NCI-H526 treated with DMSO at 0.1 percent for 48 hours (cell line): ENCODE data around the gene TOPAZ1.

ENCODE experiments used
- DNase-seq: peaks from one replicate; lab custom pipeline; 2025; lab: John Stamatoyannopoulos, UW

Gene TOPAZ1

DNA sequence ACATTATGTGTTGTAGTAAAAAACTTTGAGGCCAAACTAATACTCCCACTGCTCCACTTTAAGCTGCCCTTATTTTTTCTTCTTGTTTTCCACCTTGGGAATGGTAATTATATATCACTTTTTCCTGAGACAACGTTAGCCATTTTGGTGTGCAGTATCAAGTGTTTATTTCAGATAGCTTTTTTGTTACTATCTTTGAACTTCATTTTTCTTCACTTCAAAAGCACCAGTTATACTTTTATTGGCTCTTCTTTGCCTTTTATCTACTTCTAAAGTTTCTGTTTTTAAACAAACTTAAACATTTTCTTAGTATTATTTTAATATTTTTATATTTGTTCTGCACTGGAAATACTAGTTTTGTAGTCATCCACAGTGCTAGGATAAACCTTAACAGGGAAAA lies 6.5 kb downstream of the TOPAZ1 start:
- DNase-seq = no peak

- no peak for DNase-seq
Measured at GRCh38 chr3:44252332-44252959, 10.8 kb downstream of the TOPAZ1 start.

DNA sequence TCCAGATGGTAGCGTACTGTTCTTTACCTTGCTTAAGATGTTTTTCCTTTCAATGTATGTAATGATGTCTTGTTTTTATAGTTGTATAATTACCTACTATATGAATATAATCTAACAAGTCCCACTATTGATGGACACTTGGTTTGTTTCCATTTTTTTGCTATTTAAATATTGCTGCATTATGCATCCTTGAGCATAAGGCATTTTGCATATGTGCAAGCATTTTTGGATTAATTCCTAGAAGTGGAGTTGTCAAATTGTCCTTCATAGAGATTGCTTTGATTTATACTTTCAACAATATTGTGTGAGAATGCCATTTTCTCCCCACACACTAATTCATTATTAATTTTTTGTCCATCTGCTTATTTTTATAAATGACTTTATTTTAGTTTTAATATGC lies 17.7 kb downstream of the TOPAZ1 start:
- DNase-seq = no peak

DNA sequence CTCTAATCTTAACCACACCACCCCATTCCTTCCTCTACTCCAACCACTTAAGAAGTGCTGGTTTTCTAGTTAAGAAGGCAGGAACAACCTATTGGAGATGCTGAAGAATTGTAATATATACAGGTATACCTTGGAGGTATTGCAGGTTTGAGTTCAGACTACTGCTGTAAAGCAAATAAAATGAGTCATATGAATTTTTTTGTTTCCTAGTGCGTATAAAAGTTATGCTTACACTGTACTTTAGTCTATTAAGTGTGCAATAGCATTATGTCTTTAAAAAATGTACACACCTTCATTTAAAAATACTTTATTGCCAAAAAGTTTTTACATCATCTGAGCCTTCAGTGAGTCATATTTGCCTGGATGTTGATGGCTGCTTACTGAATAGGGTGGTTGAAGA lies 22.5 kb downstream of the TOPAZ1 start:
- DNase-seq = no peak

DNA sequence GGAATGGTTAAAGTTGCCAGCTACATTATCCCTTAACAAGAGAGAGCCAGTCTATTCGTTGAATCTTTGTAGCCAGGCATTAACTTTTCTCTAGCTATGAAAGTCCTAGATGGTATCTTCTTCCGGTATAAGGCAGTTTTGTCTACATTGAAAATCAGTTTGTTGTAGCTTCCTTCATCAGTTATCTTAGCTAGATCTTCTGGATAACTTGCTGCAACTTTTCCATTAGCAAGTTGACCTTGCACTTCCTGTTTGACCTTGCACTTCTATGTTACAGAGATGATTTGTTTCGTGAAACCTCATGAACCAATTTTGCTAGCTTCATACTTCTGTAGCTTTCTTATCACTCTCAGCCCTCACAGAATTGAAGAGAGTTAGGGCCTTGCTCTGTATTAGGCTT lies 24.1 kb downstream of the TOPAZ1 start:
- DNase-seq = no peak

GRCh38 chr3:44272191-44272590 lies 30.5 kb downstream of the TOPAZ1 start:
- DNase-seq = no peak

DNA sequence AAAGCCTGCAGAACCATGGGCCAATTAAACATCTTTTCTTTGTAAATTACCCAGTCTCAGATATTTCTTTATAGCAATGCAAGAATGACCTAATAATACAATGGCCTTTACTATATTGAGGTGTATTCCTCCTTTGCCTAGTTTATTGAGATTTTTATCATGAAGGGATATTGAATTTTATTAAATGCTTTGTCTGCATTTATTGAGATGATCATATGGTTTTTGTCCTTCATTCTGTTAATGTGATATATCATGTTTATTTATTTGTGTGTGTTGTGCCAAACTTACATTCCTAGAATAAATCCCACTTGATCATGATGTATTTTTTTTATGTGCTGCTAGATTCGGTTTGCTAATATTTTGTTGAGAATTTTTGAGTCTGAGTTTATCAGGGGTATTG lies 36.2 kb downstream of the TOPAZ1 start:
- DNase-seq = no peak

DNA sequence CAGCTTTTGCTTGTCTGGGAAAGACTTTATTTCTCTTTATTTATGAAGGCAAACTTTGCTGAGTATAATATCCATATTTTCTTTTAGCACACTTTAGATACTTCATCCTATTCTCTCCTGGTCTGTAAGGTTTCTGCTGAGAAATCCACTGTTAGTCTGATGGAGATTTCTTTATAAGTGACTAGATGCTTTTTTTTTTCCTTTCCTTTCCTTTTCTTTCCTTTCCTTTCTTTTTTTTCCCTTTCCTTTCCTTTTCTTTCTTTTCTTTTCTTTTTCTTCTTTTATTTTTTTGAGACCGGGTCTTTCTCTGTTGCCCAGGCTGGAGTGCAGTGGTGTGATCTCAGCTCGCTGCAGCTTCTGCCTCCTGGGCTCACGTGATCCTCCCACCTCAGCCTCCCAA lies 38.4 kb downstream of the TOPAZ1 start:
- no peak for DNase-seq

DNA sequence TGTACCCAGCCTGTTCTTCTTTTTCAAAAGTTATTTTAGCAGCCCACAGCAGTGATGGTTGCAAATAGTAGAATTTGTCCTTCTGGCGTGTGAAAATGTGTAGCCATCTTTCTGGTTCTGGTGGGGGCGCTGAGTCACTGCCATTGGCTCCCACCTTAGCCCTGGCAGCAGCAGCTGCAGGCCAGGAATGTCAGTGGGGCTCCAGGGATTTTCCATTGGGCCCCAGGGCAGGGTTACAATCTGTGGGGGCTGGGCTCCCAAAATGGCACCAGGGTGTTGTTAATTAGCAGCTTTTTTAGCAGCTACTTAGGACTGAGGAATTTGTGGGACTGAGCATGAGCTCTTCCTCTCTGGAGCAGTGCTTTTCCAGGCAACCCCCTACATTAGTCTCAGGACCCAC lies 38.9 kb downstream of the TOPAZ1 start:
- DNase-seq = no peak

DNA sequence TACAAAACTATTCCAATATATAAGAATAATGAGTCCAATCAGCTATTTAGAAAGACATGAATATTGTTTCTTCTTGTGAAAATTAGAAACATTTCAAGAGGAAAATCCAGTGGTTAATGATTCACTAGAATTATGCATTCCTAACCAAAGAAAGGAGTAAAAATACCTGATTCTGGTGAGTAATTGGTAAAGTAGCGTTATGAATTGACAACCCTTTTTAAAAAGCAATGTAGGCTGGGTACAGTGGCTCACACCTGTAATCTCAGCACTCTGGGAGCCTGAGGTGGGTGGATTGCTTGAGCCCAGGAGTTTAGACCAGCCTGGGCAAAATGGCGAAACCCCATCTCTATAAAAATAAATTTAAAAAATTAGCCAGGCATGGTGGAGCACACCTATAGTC lies 43.3 kb downstream of the TOPAZ1 start:
- no peak for DNase-seq

DNA sequence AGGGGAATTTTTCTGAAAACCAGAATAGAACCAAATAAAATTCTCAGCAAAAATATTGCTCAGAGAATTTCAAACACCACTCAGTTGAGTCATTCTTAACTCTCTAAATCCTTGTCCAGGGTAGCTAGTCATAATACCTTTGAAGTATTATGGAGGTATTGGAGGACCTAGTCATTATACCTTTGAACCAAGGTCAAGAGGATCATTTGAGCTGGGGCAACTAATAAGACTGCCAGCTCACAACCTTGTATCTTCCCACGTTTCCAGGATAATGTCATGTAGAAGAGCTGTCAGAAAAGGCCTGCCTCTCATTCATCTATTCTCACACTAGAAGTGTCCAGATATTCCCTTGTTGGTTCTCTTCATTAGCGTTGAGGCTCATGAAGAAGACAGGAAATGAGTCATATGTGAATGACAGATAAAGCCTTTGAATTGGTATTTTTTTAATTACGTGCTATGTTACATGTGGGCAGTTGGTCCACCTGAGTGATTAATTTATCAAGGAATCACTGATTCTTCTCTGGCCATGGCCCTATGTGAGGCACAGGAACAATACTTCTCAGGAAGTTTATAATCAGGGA lies 48.3 kb downstream of the TOPAZ1 start:
- no peak for DNase-seq

DNA sequence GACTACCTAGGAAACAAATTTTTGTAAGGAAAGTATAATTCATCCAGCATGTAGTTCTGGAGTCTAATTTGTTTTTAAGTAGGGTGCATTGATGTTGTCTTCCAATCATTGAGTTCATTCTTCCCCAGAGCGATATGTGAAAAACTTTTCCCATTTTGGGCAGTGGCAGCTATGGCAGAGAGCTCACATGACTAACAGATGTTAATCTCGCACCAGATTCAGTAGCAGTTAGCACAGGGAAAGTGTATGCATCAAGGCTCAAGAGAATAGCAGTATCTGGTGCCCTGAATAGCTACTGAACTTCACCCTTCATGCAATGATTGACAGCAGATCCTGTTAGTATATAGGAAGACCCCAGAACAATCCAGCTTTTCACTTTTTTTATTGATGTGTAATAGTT lies 50.6 kb downstream of the TOPAZ1 start:
- no peak for DNase-seq

GRCh38 chr3:44292947-44293346 lies 51.3 kb downstream of the TOPAZ1 start:
- no peak for DNase-seq

- no peak for DNase-seq
Measured at GRCh38 chr3:44297255-44297654, 55.6 kb downstream of the TOPAZ1 start.

DNA sequence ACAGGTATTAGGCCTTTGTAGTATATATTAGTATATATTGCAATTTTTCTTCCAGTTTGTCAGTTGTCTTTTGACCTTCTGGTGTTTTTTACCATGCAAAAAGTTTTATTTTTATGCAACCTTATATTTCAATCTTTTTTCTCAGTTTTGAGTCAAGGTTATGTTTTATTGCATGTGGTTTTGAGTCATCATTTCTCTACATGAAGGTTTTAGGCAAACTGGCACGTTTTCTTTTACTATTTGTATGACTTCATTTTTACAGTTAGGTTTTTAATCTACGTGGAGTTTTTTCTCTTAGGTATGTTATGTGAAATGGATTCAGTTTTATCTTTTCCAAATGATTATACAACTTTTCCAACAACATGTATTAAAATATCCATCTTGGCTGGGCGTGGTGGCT lies 60.1 kb downstream of the TOPAZ1 start:
- no peak for DNase-seq

DNA sequence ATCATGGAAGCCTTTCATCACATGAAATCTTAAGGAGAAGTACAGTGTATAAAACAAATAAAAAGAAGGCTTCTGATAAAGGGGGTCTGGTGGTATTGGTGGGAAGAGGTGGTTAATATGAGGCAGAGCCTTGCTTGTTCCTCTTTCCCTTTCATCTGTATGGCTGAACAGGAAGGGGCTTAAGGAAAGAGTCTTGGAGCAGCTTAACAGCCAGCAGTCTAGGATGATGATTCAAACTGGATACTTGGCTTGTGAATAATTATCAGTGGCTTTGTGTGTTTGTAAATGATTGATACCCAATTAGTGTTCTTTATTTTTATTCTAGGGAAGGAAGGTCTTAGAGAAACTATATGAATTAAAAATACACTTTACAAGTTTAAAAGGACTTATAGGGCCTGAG lies 67.8 kb downstream of the TOPAZ1 start:
- no peak for DNase-seq

DNA sequence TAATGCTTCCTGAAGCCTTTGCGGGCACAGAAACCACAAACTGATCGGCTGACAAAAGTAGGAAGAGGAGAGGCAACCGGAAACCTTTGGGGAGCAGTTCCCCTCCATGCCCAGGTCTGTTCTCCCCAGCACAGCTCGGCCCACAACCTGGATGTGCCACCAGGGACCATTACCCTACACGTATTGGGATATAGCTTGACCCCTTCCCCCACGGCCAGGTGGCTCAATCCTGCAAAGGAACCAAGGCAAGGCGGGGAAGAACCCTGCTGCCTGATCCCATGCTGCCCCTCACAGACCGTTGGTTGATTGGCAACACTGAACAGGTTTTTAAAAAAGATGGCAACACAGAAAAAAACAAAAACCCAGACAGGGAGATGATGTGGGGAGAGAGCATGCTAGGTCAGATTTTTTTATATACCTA lies 77.2 kb downstream of the TOPAZ1 start:
- no peak for DNase-seq

DNA sequence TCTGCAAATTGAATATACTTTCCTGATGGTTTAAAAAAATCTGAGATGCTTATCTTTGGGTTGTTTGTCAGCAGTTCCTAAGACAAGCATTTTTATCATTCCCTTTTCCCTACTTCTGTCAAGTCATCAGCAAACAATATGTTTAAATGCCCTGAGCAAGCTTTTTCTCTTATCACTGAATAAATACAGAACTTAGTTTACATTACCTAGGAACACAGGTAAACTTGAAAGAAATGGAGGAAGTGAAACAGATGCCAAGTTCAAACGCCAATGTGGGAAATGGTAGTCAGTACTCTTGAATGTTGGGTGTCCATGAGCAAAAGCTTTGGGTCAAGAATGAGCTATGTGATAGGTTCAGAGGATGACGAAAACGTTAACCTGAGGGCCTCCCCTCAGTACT lies 79.6 kb downstream of the TOPAZ1 start:
- DNase-seq = no peak

- DNase-seq = peak; percentile 46
Measured at GRCh38 chr3:44323341-44323955, 81.8 kb downstream of the TOPAZ1 start.

DNA sequence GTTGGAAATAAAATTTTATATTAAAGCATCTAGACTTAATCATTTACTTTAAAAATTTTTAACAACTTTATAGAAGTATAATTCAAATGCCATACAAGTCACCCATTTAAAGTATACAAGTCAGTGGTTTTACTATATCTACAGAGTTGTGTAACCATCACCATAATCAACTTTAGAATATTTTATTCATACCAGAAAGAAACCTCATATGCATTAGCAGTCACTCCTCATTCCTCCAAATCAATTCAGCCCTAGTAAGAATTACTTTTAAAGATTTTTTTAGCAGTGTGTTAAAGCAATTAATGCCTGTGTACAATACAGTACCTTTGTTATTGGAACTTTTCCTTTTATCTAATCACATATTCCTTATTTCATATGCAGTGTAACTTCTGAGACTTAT lies 82.9 kb downstream of the TOPAZ1 start:
- DNase-seq = no peak

- no peak for DNase-seq
Measured at GRCh38 chr3:44326019-44326418, 84.3 kb downstream of the TOPAZ1 start.

GRCh38 chr3:44326515-44326914 lies 84.8 kb downstream of the TOPAZ1 start:
- DNase-seq = no peak

GRCh38 chr3:44329946-44330345 lies 88.3 kb downstream of the TOPAZ1 start:
- DNase-seq = no peak

DNA sequence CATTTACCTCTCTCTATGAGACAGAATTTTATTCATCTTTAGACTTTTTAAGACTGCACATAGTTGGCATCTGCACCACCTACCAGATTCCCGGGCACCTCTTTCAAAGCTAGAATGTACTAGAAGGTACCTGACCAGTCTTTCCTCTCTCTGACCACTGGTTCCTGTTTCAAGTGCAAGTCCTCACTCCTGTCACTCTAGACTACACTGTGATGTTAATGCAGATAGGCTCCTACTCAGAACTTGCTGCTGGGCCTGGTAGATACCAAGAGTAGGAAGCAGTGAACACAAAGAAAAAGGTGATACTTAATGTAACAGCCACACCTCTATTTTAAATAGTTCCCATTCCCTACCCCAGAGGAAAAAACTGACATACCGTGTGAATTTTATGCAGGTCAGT lies 88.8 kb downstream of the TOPAZ1 start:
- DNase-seq = no peak
